GM23248 (cell line): ENCODE results near the gene NAA25.

Experiments
- EZH2 ChIP-seq: fragments of 200-600 bp; sonication (generic); IDR thresholded peaks from 2 replicates; pipeline ENCODE4 v1.6.1; 2018; ENCODE audit warnings: antibody characterized with exemption, mild to moderate bottlenecking; ENCODE audit not compliant: insufficient read depth, poor library complexity, severe bottlenecking
- EZH2phosphoT487 ChIP-seq: fragments of 200-600 bp; sonication (generic); IDR thresholded peaks from 2 replicates; pipeline ENCODE4 v1.6.1; 2018; ENCODE audit warnings: antibody characterized with exemption, moderate library complexity, mild to moderate bottlenecking, low read depth; ENCODE audit not compliant: insufficient read depth

DNA sequence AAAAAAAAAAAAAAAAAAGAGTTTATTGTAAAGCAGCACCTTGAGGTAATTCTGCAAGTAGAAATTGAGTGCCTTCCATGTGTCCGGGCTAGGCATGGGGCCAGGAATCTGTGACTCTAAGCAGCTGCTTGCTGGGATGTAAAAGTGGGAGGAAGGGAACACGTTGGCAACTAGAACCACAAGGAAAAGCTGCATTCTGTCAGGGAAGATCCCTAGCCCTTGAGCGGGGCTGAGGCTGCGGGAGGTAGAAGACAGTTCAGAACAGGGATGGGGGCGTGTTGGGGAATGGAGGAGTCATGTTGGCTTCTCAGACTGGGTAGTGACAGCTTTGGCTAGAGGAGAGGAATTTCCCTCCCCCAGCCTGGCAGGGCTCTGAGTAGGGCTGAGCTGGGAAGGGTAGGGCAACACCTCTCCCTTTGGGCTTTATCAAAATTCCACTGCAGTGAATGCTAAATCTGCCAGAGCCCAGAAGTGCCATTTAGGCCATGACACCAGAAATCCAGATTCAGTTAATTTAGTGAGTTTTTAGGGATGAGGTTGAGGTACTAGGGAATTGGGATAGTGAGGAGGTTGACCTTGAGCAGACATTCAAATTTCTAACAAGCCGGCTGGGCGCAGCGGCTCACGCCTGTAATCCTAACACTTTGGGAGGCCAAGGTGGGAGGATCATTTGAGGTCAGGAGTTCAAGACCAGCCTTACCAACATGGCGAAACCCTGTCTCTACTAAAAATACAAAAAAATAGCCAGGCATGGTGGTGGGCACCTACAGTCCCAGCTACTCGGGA lies 13.4 kb upstream of the NAA25 start:
- no peak for TF ChIP-seq EZH2
- TF ChIP-seq EZH2phosphoT487 = no peak
